GM19463 (cell line): ENCODE data around the gene CYP4F11.
"Not testable (repeated sequence)": the region's sequence is repeated elsewhere in the genome, so short reads cannot be mapped to it uniquely, and the experiment has no call there.

Experiments
- ATAC-seq: cut with Tn5 transposase; IDR thresholded peaks from one replicate; pipeline ENCODE4 v1.9.1; 2021; ENCODE audit warnings: mild to moderate bottlenecking, moderate library complexity; ENCODE audit not compliant: unreplicated experiment

CYP4F11 gene, protein sequence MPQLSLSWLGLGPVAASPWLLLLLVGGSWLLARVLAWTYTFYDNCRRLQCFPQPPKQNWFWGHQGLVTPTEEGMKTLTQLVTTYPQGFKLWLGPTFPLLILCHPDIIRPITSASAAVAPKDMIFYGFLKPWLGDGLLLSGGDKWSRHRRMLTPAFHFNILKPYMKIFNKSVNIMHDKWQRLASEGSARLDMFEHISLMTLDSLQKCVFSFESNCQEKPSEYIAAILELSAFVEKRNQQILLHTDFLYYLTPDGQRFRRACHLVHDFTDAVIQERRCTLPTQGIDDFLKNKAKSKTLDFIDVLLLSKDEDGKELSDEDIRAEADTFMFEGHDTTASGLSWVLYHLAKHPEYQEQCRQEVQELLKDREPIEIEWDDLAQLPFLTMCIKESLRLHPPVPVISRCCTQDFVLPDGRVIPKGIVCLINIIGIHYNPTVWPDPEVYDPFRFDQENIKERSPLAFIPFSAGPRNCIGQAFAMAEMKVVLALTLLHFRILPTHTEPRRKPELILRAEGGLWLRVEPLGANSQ

GRCh38 chr19:15934332-15935078 is at the start of gene CYP4F11:
Gene CYP4F11 (minus strand): TSS chr19:15934529. CDS start chr19:15934408, 121 bp downstream.
- no peak for ATAC-seq

GRCh38 chr19:15979293-15979692 is 45.0 kb upstream of the CYP4F11 start:
- ATAC-seq: no peak

- no peak for ATAC-seq
These were observed 43.4 kb upstream of the CYP4F11 start for GRCh38 chr19:15977690-15978089.

GRCh38 chr19:15976836-15977689 is 42.7 kb upstream of the CYP4F11 start:
- no peak for ATAC-seq

DNA sequence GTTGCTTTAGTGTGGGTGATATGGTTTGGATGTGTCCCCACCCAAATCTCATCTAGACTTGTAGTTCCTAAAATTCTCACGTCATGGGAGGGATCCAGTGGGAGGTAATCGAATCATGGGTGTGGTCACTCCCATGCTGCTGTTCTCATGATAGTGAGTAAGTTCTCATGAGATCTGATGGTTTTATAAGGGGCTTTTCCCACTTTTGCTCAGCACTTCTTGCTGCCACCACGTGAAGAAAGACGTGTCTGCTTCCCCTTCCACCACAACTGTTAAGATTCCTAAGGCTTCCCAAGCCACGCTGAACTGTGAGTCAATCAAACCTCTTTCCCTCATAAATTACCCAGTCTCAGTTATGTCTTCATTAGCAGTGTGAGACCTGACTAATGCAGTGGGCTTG is 40.5 kb upstream of the CYP4F11 start:
- no peak for ATAC-seq

- ATAC-seq: not testable (repeated sequence)
These were observed 37.7 kb upstream of the CYP4F11 start for GRCh38 chr19:15972043-15972442.

DNA sequence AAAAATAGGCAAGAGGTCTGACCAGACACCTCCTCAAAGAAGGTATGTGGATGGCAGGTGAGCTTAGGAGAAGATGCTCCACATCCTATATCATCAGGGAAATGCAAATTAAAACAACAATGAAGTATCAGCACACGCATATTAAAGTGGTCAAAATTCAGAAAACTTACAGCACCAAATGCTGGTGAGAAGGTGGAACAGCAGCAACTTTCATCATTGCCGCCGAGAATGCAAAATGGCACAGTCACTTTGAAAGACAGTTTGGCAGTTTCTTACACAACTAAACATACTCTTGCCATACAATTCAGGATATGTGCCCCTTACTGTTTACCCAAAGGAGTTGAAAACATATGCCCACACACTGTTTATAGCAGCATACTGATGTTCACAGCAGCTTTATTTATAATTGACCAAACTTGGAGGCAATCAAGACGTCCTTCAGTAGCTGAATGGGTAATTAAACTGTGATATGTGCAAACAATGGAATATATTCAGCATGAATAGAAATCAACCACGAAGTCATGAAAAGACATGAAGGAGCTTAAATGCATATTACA is 37.0 kb upstream of the CYP4F11 start:
- ATAC-seq: no peak

DNA sequence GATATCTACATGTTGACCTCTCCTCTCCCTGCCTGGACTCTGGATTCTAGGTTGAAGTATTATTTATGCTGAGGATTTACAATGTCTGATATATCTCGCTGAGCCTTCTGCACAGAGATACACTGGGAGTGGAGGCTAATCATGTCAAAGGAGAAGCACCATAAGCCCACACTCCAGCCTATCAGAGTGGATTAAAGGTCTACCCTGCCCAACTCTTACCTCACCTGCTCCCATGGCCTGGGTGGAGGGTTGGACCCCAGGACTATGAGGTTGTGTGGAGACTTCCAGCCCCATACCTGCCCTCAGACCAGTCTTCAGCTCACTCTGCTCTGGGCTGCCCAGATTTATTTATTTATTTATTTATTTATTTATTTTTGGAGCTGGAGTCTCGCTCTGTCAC is 29.9 kb upstream of the CYP4F11 start:
- no peak for ATAC-seq

DNA sequence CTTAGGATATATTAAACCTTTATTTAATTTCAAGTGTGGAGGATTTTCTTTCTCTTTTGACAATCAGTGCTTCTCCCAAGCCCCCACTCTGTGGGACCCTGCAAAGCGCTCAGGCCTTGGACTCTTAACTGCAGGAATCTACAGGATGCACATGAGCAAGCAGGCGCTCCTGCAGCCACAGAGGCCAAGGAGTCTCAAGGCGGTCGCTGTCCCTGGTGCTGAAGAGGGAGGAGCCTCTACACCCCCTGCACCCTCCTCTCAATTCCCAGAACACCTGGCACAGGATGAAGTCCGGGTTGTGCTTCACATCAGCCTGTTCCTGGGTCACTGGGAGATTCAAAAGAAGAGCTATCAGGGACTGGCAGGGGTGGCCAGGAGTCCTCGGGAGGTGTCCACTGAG is 28.0 kb upstream of the CYP4F11 start:
- ATAC-seq: no peak

- no peak for ATAC-seq
These were observed 20.5 kb upstream of the CYP4F11 start for GRCh38 chr19:15954820-15955219.

GRCh38 chr19:15948223-15949058 is 14.1 kb upstream of the CYP4F11 start, which contains the start of gene OR10H4:
Gene OR10H4 (plus strand): TSS chr19:15949008. CDS start chr19:15949008, 0 bp downstream.
- no peak for ATAC-seq

DNA sequence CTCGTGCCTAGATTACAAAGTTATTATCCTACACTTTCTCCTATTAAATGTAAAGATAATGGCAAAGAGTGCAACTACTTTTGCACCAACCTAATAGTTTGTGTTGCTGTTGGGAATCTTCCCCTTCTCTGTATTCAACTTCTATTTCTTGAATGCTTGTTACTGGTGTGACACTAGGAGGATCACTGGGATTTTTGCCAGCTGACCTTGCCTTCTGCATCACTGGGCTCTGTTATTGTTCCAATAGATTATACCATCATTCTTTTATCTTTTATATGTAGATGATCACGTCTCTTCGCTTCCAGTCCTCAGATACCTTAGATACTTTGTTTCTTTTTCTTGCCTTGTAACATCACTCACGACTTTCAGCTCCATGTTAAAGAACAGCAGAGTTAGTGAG is 11.0 kb upstream of the CYP4F11 start:
- ATAC-seq: no peak

DNA sequence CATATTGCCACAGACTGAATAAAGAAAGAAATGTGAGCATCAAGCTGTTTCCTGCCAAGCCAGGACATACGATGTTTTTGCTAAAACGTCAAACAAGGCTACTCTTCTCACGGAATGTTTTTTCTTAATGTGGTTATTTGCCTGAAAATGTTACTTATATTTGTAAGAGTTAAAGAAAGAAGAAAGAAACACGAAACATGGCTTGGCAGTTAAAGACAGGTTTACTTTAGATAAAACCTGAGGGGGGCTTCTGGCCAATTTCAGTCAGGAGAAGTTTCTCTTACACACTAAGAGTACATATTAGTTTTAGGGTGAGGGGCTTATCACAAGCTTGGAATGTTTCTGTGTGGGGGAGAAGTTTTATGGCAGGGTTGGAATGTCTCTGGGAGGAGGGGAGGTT is 10.1 kb upstream of the CYP4F11 start:
- no peak for ATAC-seq

DNA sequence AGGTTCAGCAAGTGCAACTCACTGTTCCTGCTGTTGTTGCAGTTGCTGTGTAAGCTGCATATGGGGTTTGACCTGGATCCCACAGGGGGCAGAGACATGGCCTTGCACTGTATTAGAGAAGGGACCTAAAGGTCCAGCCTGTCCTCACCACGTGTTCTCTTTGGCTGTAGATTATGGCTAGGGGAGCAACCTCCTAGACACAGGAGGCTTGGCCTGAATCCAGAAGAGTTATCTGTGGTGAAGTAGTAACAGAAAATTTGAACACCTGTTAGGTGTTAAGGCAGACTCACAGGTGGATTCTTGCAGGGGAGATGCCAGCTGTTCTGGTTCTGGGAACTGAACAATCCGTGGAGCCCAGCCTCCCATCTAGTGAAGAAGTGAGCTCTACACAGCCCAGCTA is 3.4 kb upstream of the CYP4F11 start:
- no peak for ATAC-seq

DNA sequence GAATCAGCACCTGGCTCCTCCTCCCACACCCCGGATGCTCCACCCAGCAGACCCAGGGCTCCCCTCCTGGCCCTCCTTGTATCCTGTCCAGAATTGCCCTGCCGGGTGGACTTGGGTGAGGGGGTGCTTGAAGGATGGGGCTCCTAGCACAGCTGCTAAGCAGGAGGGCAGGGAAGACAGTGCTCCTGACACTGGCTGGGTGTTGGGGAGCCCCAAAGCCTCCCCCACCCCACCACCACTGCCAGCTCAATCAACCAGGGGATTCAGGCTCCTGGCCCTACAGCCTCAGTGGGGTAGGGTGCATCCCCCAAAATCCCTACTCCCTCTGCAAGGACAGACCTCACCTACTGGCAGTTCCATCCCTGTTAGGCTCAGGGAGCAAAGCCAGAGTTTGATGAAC is 2.6 kb upstream of the CYP4F11 start:
- ATAC-seq: no peak

- ATAC-seq: no peak
These were observed 1.8 kb upstream of the CYP4F11 start for GRCh38 chr19:15936173-15936572.

GRCh38 chr19:15935167-15935702 is 906 bp upstream of the CYP4F11 start:
- no peak for ATAC-seq

- ATAC-seq: not testable (repeated sequence)
These were observed 483 bp downstream of the CYP4F11 start for GRCh38 chr19:15933761-15934331.

- ATAC-seq: no peak
These were observed 6.0 kb downstream of the CYP4F11 start for GRCh38 chr19:15928321-15928720.
